GM21619 (cell line): Measurements from ENCODE around the gene TPD52L1.

ENCODE experiments used
- ATAC-seq: cut with Tn5 transposase; IDR thresholded peaks from one replicate; pipeline ENCODE4 v1.9.1; 2021; ENCODE audit not compliant: unreplicated experiment

The TPD52L1 gene

GRCh38 chr6:125174626-125175025, 21.1 kb downstream of the TPD52L1 start:
- no peak for ATAC-seq

DNA sequence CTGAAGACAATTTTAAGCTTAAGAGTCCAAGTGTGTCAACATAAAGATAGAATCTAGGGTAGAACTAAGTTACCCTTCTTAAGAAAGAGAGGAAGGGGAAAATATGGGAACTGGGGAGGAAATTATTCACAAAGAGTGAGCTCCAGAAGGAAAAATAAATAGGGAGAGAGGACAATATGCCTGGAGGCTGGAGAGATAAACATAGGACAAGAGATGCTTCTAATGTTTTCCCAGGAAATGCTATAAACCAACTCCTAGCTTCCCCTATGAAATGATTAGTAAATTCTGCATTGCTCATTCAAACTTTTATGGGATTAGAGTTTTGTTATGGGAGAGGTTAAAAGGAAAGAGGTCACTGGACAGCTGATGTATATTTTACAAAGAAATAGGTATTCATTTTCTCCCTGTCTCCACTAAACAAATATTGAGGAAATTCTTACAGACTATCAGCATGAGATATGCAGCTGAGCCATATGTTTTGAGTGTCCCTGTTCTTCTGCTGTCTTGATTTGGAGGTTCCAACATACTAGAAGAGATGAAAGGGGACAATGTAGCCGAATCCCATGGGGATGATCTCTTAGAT, 22.0 kb downstream of the TPD52L1 start:
- no peak for ATAC-seq

DNA sequence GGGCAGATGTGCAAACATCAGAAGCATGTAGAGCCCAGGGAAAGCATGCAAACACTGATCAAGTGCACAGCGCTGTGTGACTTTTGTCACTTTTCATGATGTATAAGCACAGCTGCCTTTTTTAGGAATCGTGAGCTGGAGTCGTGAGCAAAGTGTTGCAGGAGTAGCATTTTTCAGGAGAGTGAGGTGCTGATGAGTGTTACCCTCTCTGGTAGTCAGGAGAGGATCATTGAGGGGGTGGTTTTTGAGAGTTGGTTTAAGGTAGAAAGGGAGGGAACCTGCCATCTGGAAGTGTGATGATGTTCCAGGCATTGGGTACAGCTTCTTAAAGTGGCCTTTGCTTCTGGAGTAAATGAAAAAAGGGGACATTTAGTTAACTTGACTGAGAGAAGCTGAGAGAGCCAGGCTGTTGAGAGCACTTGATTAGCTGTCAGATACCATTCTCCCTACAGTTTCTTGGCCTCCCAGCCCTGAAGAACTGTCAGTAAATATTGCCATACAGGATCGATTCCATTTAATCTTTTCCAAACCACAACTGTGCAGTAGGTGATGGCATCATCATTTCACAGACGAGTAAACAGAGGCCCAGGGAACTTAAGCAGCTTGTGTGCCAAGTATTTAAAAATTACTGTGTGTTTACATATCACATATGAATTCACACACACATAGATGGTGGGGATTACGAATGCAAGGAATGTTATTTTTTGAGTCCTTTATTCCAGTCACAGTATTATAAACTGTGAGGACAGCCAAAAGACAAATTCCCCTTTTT, 28.9 kb downstream of the TPD52L1 start:
- ATAC-seq, result no peak

GRCh38 chr6:125183391-125183790, 29.8 kb downstream of the TPD52L1 start:
- ATAC-seq, result no peak

GRCh38 chr6:125188037-125188436, 34.5 kb downstream of the TPD52L1 start:
- no peak for ATAC-seq

DNA sequence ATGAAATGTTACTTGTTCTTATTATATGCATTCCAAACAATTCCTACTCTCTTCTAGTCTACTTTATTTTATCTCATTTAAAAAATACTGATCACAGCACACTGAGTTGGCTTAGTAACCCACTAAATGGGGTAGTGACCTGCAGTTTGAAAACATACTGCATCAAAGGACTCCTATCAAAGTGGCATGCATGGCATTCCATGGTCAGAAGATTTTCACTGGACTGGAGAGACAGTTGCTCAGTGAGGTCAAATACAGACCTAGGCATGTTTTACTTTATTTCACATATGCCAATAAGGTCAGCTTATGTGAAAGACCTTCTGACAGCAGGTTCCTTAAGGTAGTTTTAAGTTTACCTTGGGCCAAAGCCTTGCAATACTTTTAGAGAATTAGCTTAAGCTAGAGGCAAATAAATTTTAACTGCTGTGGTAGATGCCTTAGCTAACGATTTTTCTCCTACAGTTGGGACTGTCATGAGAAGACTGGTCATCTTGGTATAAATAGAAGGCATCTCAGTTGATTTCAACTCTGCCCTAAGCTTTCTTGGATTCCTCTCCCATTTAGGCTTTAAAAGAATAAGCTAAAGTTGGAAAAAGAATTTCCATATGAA, 35.1 kb downstream of the TPD52L1 start:
- ATAC-seq, result no peak

DNA sequence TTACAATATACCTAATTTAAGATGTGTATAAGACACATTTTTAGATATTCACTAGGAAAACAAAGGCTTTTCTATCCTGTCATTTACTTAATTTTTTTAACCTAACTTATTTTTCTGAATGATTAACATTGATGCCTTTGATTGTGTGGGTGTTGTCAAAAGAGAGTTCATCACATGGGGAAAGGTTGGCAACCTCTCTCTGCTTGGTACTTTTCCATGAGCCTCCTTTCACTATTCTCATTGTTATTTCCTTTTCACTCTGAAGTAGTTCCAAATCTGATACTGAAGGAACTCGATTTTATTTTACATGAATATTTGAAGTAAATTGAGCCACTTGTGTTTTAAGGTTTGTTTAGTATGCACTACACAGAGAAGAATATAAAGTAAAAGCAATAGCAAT, 35.9 kb downstream of the TPD52L1 start:
- ATAC-seq, result no peak

- ATAC-seq, result no peak
Observed at GRCh38 chr6:125190667-125191066, 37.1 kb downstream of the TPD52L1 start.

DNA sequence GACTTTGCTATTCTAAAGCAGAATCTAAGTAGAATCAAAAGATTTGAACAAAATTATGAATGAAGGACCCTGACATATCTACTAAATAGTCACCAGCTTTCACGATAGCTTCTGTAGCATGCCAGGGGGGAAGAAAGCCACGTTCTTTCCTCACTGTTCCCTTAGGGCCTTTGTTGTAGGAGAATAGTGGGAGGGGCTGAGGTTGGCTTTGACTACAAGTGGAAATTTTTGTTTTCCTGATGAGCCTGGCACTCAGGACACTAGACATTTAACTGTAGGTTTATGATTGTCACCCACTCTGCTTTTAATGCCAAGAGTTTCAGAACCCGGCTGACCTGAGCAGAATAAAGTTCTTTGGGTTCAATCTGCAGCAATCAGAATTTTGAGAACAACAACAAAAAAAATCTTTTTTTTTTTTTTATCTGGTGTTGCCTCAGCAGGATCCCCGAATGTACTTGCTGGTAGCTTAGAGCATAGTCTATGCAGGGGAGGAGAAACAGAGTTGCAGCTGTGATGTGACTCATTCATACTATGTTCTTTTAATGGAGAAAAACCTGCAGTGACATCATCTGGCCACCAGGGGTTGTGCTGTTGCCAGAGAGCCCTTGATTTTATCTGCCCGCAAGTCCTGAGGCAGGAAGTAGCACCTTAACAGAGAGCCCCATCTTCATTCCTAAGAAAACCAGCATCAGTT, 38.5 kb downstream of the TPD52L1 start:
- ATAC-seq, result peak; percentile 97

DNA sequence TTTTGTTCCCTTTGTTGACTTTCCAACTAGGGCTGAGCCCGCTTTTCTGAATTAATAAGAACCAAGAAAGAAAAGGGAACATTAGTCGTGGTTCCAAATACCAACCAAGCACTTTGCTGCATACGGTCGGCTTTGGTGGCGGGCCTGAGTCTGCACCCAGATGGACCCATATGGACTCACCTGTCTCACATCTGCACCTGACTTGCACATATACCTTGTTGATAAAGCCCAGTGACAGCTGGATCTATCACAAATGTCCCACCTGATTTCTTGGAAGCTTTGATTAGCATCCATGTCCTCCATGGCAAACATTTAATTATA, 39.0 kb downstream of the TPD52L1 start:
- peak; percentile 8 for ATAC-seq

GRCh38 chr6:125193208-125193607, 39.6 kb downstream of the TPD52L1 start:
- no peak for ATAC-seq

DNA sequence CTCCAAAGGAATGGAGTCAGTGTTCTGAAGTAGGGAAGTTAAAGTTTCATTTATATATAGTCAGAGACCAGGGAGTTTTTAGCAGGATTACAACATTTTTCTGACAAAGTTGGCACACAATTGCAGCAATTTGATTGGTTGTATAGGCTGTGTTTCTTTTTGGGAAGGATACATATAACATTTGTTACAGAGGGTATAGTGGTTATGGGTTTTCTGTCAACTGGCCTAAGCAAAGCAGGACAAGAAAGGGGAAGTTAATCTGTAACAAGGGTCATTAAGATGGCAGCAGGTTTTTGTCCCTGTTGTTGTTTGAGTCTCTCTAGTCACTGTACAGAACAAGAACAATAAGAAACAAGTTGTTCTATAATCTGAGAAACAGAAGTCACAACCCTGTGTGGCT, 41.4 kb downstream of the TPD52L1 start:
- no peak for ATAC-seq

DNA sequence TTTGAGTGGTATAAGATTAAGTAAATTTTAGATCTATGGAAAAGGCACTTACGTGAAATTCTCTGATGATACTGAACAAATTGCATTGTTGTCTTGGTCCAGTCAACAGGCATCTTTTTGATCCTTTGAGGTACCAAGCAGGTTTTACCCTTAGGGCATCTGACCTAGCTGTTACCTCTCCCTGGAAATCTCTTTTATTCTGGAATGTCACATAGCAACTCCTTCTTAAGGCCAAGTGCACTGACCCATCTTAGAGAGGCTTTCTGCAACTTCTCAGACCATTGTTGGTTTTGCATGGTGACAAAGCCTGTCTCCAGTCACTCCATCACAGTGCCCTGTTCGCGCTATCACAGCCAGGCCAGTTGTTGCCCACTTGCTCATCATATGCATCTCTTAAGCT, 42.0 kb downstream of the TPD52L1 start:
- ATAC-seq, result no peak

GRCh38 chr6:125196613-125197012, 43.0 kb downstream of the TPD52L1 start:
- no peak for ATAC-seq

DNA sequence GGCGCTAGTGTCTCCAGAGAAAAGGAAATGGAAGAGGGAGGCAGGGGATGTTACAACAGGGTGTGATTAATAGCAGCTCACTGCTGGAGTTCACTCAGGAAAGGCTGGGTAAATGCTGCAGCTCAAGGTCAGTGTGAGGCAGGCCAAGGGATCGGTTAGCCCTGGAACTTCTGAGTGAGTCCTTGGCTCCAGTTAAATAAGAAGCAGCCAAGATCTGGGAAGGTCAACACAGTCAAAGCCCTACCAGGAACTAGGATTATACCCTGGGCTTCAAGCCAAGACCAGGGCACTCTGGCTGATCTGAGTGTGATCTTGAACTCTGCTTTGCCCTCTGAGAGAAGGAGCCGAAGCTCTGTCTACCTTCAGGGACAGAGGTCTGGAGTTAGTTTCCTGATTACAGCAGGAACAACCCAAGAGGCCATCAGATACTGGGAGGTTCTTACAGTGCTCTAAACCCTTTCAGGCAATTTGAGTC, 44.3 kb downstream of the TPD52L1 start:
- no peak for ATAC-seq

DNA sequence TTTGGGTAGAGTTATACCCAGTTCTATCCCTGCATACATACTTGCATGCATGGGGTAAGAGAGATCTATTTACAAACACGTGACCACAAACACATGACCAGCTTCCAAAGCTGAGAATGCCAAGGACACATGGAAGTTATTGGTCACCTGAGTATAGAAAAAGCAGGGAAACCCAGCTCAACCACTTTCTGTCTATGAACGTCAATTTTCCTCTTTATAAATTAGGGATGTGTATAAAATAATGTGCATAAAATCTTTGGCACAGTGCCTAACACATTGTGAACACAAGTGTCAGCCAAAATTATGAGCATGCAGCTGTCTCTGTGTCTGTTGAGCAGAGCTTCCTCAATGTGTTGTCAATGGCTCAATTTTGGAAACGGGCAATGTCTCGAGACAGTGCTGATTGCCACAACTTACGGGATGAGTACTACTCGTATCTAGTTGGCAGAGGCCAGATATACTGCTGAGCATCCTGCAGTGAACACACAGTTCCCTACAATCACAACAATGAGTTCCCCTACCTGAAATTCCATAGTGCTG, 44.9 kb downstream of the TPD52L1 start:
- ATAC-seq, result no peak

- ATAC-seq, result no peak
Observed at GRCh38 chr6:125200941-125201340, 47.4 kb downstream of the TPD52L1 start.

DNA sequence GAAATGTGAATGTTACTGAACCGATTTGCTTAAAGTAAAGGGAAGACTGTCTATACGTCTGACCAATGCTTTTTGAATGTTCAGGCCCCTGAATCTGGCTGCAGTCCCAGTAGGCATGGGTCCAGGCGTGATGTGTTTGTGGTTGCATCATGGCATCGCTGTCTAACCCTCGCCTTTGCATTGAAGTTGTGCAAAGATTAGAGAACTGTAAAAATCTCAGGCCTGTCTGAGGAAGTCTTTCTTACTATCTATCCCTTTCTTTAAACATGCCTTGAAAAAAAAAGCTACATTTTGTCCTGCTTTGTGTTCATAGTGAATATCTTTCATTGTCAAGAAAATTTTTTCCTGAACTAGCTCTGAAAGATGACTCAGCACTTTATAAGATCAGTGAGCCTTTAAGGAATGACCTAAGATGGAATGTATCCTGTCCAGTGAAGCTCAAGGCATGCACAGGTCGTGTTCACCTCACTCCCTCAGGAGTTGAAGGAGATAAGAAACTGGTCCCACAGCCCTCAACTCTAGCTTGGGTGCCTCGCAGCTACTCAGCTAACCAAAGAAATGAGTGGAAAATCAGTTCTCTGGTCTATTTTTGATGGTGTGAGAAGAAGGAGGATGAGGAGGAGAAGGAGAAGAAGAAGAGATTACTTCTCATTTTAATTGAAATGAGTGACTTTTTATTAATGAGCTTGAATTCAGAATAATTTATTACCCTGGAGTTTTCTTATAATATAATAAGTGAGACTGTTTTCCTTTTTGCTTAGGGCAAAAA, 48.6 kb downstream of the TPD52L1 start:
- ATAC-seq, result no peak

DNA sequence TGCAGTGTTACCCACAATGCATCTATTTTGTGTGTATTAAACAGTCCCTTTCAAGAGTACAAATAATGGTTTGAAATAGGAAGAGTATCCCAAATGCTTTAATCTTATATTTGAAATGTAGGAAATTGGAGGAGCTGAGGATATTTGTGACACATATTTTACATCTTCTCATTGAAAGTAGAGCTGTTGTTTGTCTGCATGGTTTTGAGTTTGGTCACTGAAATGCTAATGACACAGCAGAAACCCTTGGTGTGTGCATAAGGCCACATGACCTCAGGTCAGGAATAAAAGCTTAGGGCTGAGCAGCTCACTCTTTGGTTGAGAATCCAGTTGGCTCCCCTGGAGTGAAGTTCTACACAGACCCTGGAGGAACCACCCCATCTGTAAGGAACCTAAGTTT, 49.8 kb downstream of the TPD52L1 start:
- ATAC-seq, result no peak

- ATAC-seq, result no peak
Observed at GRCh38 chr6:125205931-125206330, 52.4 kb downstream of the TPD52L1 start.

DNA sequence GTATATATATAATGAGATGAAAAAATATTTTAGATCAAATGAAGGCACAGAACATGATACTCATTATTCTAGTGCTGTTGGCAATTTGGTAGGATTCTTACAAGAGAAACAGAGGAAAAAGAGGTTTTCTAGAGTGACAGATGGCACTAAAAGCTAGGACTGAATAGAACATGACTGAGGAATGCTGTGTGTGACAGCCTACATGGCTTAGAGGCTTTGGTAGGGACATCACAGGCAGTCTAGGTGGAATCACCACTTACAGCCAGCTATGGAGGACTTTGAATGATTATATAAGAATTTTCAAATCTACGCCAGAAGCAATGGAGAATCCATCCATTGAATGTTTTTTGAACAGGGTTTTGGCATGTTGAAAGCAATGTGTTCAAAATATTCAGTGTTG, 52.8 kb downstream of the TPD52L1 start:
- no peak for ATAC-seq
